ENCODE results near the gene NDUFAF4.

Gene NDUFAF4

DNA sequence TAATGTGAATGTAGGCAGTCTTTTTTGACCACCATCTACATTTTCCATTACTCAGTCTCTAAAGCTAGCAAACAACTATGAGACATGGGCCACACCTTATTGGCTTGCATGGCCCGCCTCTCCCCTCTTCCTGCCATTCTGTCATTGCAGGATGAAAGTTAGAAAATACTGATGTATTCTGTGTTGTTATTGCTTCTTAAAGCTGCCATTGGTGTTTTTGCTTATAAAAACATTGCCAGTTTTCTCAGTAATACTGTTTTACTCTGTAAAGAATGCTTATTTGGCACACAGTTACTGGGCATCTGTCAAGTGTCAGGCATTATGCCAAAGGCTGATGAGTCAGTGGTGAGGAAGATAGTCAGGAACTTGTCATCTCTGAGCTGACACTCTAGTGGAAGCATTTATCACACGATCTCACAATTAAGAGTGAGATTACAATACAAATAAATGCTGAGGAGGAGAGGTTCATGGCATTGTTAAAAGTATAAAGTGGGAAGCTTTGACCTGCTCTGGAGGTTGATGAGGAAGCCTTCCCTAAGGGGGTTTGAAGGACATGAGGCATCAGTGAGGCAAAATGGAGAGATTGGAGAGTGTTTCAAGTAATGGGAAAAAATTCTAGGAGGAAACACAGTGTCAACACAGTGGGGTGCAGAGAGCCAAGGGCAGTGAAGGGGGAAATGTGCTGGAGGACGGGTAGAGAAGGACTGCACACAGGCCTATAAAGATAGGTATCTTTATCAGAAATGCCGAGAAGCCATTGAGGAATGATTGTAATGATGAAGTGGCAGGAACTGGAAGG is 41.5 kb upstream of the NDUFAF4 start:
- H4K5ac ChIP-seq (ENCODE audit: low read length), result no peak overlapping the region
- no peaks in the 10 kb centered on the region for H3K27me3 ChIP-seq (ENCODE audit: insufficient read depth, low read length, poor library complexity)
- H2BK5ac ChIP-seq (ENCODE audit: low read length), result no peak overlapping the region
- H3K23ac ChIP-seq (ENCODE audit: low read length), result no peak overlapping the region
- no CpG with 5 or more reads among the region's 4 CpGs for WGBS (ENCODE audit: extremely low coverage, insufficient coverage, low lambda C conversion rate)
- H3K79me1 ChIP-seq (ENCODE audit: low read length), result no peaks in the 10 kb centered on the region
- no peak overlapping the region for H2BK120ac ChIP-seq (ENCODE audit: low read depth, low read length)
- no peak overlapping the region for H3K9ac ChIP-seq (ENCODE audit: low read length)
- no peak overlapping the region for H3K18ac ChIP-seq (ENCODE audit: low read length)
- H3K4me2 ChIP-seq (ENCODE audit: low read length), result no peak overlapping the region
- no peak overlapping the region for H3K56ac ChIP-seq (ENCODE audit: low read length)
- DNase-seq, result peak; percentile 5
- H3K4me1 ChIP-seq (ENCODE audit: control insufficient read depth, low read depth, low read length), result no peaks in the 10 kb centered on the region
- H3K36me3 ChIP-seq (ENCODE audit: control insufficient read depth, insufficient read depth, low read length), result no peaks in the 10 kb centered on the region
- H2AK5ac ChIP-seq (ENCODE audit: low read length), result no peak overlapping the region
- H2BK15ac ChIP-seq (replicated peaks; ENCODE audit: low read depth), result no peak overlapping the region
- no peak overlapping the region for H3K27ac ChIP-seq (ENCODE audit: low read depth, low read length)
- no peak overlapping the region for H3K4ac ChIP-seq (ENCODE audit: low read depth, low read length)
- H4K8ac ChIP-seq (ENCODE audit: low read depth, low read length), result no peak overlapping the region
- no peak overlapping the region for H3K4me3 ChIP-seq (ENCODE audit: low read length)
- no peaks in the 10 kb centered on the region for H3K79me2 ChIP-seq (ENCODE audit: control insufficient read depth, insufficient read depth, low read length)

DNA sequence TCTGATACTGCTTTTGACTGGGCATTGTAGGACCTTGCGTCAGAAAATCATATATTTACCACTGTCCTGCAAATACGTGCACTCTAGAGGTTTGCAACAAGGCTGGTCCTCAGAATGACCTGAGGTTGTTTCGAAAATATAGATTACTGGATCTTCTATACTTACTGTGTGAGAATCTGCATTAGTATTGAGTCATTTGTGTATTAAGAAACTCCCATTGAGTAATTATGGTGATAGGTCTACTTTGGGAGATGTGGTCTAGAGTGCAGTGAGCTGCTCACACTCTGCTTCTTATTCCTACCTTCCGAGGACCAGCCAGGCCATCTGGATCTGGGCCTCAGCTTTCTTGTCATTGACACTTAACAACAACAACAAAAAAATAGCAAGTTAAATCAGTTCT is 36.4 kb upstream of the NDUFAF4 start:
- H2BK120ac ChIP-seq (ENCODE audit: low read depth, low read length), result no peak overlapping the region
- H3K23ac ChIP-seq (ENCODE audit: low read length), result no peak overlapping the region
- no peak overlapping the region for H4K5ac ChIP-seq (ENCODE audit: low read length)
- H3K79me2 ChIP-seq (ENCODE audit: control insufficient read depth, insufficient read depth, low read length), result no peaks in the 10 kb centered on the region
- no peak overlapping the region for H3K56ac ChIP-seq (ENCODE audit: low read length)
- no peak overlapping the region for H2BK5ac ChIP-seq (ENCODE audit: low read length)
- H3K36me3 ChIP-seq (ENCODE audit: control insufficient read depth, insufficient read depth, low read length), result no peaks in the 10 kb centered on the region
- no peak overlapping the region for H3K4me2 ChIP-seq (ENCODE audit: low read length)
- no CpG with 5 or more reads among the region's 4 CpGs for WGBS (ENCODE audit: extremely low coverage, insufficient coverage, low lambda C conversion rate)
- no peaks in the 10 kb centered on the region for H3K79me1 ChIP-seq (ENCODE audit: low read length)
- H3K27me3 ChIP-seq (ENCODE audit: insufficient read depth, low read length, poor library complexity), result no peaks in the 10 kb centered on the region
- no peak overlapping the region for H3K4me3 ChIP-seq (ENCODE audit: low read length)
- H3K18ac ChIP-seq (ENCODE audit: low read length), result no peak overlapping the region
- no peak overlapping the region for H2AK5ac ChIP-seq (ENCODE audit: low read length)
- no peak overlapping the region for H3K27ac ChIP-seq (ENCODE audit: low read depth, low read length)
- H4K8ac ChIP-seq (ENCODE audit: low read depth, low read length), result no peak overlapping the region
- H3K4ac ChIP-seq (ENCODE audit: low read depth, low read length), result no peak overlapping the region
- DNase-seq, result no peak
- no peaks in the 10 kb centered on the region for H3K4me1 ChIP-seq (ENCODE audit: control insufficient read depth, low read depth, low read length)
- H3K9ac ChIP-seq (ENCODE audit: low read length), result no peak overlapping the region
- no peak overlapping the region for H2BK15ac ChIP-seq (replicated peaks; ENCODE audit: low read depth)

DNA sequence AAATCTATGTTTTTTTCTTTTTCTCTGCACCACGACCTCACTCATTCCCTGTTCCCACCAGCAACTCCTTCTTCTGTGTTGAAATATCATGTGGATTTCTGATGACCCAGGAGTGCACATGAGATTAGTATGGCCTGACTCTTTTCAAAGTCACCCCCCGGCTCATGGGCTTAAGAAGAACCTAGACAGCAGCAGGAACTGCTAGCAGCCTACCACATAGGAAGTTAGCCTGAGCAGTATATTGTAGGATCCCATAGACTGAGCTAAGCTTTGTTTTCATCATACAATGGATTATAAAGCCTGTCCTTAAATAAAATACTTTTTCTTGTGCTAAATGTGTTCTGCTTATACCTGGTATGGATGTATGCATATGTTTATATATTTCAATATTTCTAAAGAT is 33.5 kb upstream of the NDUFAF4 start:
- Histone ChIP-seq H2AK5ac (ENCODE audit: low read length) (no peak overlapping the region), H3K4me1 (ENCODE audit: control insufficient read depth, low read depth, low read length) (no peaks in the 10 kb centered on the region), H3K4me3 (ENCODE audit: low read length) (no peak overlapping the region), H2BK5ac (ENCODE audit: low read length) (no peak overlapping the region), H3K9ac (ENCODE audit: low read length) (no peak overlapping the region), H2BK120ac (ENCODE audit: low read depth, low read length) (no peak overlapping the region), H3K4me2 (ENCODE audit: low read length) (no peak overlapping the region), H4K5ac (ENCODE audit: low read length) (no peak overlapping the region), H3K23ac (ENCODE audit: low read length) (no peak overlapping the region), H4K8ac (ENCODE audit: low read depth, low read length) (no peak overlapping the region), H3K27me3 (ENCODE audit: insufficient read depth, low read length, poor library complexity) (no peaks in the 10 kb centered on the region), H3K18ac (ENCODE audit: low read length) (no peak overlapping the region), H3K27ac (ENCODE audit: low read depth, low read length) (no peak overlapping the region), H3K4ac (ENCODE audit: low read depth, low read length) (no peak overlapping the region), H3K56ac (ENCODE audit: low read length) (no peak overlapping the region), H3K36me3 (ENCODE audit: control insufficient read depth, insufficient read depth, low read length) (no peaks in the 10 kb centered on the region), H2BK15ac (replicated peaks; ENCODE audit: low read depth) (no peak overlapping the region), H3K79me1 (ENCODE audit: low read length) (no peaks in the 10 kb centered on the region), H3K79me2 (ENCODE audit: control insufficient read depth, insufficient read depth, low read length) (no peaks in the 10 kb centered on the region)
- no CpG with 5 or more reads among the region's 2 CpGs for WGBS (ENCODE audit: extremely low coverage, insufficient coverage, low lambda C conversion rate)
- DNase-seq, result no peak

DNA sequence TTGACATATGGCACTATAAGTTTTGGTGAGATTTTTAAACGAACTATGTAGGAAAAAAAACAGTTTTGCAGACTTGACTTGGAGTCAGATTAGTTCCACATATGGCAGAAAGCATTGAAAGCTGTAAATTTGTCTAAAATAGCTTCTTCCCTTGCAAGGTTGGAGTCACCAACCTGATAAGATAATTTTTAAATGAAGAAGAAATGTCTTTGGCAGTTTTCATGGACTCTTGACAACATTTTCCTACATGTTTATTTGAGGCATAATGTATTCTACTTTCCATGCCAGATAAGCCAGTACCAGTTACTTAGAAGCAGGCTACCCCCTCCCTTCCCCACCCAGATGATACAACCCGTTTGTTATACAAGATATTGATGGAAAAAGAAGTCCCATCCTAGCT is 32.0 kb upstream of the NDUFAF4 start:
- Histone ChIP-seq H3K18ac (ENCODE audit: low read length) (no peak overlapping the region), H3K4me1 (ENCODE audit: control insufficient read depth, low read depth, low read length) (no peaks in the 10 kb centered on the region), H3K23ac (ENCODE audit: low read length) (no peak overlapping the region), H2BK120ac (ENCODE audit: low read depth, low read length) (no peak overlapping the region), H3K4me2 (ENCODE audit: low read length) (no peak overlapping the region), H3K9ac (ENCODE audit: low read length) (no peak overlapping the region), H3K4ac (ENCODE audit: low read depth, low read length) (no peak overlapping the region), H3K79me2 (ENCODE audit: control insufficient read depth, insufficient read depth, low read length) (no peaks in the 10 kb centered on the region), H2BK15ac (replicated peaks; ENCODE audit: low read depth) (no peak overlapping the region), H4K8ac (ENCODE audit: low read depth, low read length) (no peak overlapping the region), H3K4me3 (ENCODE audit: low read length) (no peak overlapping the region), H4K5ac (ENCODE audit: low read length) (no peak overlapping the region), H2BK5ac (ENCODE audit: low read length) (no peak overlapping the region), H3K27ac (ENCODE audit: low read depth, low read length) (no peak overlapping the region), H3K27me3 (ENCODE audit: insufficient read depth, low read length, poor library complexity) (no peaks in the 10 kb centered on the region), H3K36me3 (ENCODE audit: control insufficient read depth, insufficient read depth, low read length) (no peaks in the 10 kb centered on the region), H2AK5ac (ENCODE audit: low read length) (no peak overlapping the region), H3K79me1 (ENCODE audit: low read length) (no peaks in the 10 kb centered on the region), H3K56ac (ENCODE audit: low read length) (no peak overlapping the region)
- no peak for DNase-seq
- WGBS (ENCODE audit: extremely low coverage, insufficient coverage, low lambda C conversion rate), result no CpG with 5 or more reads among the region's 2 CpGs

DNA sequence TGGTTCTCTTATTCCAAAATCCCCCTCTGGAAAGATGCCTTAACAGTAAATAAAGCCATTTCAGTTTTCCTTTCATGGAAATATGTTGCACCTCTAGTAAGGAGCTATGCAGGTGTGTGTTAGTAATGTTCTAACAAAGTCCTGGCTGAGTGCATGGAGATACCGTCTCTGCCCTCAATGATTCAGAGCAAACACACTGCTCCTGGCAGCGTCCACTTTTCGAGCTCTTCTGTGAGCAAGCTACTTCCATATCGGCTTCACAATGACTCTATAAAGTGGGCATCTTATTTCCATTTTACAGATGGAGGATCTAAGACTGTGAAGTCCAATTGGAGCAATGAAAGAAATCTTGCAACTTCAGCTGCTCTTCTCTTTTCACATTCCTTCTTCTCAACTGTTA is 30.0 kb upstream of the NDUFAF4 start:
- Histone ChIP-seq H3K4me3 (ENCODE audit: low read length) (no peak overlapping the region), H2AK5ac (ENCODE audit: low read length) (no peak overlapping the region), H2BK5ac (ENCODE audit: low read length) (no peak overlapping the region), H3K36me3 (ENCODE audit: control insufficient read depth, insufficient read depth, low read length) (no peaks in the 10 kb centered on the region), H3K9ac (ENCODE audit: low read length) (no peak overlapping the region), H3K79me1 (ENCODE audit: low read length) (no peaks in the 10 kb centered on the region), H3K79me2 (ENCODE audit: control insufficient read depth, insufficient read depth, low read length) (no peaks in the 10 kb centered on the region), H3K27ac (ENCODE audit: low read depth, low read length) (no peak overlapping the region), H3K4me2 (ENCODE audit: low read length) (no peak overlapping the region), H4K8ac (ENCODE audit: low read depth, low read length) (no peak overlapping the region), H3K27me3 (ENCODE audit: insufficient read depth, low read length, poor library complexity) (no peaks in the 10 kb centered on the region), H2BK120ac (ENCODE audit: low read depth, low read length) (no peak overlapping the region), H3K23ac (ENCODE audit: low read length) (no peak overlapping the region), H2BK15ac (replicated peaks; ENCODE audit: low read depth) (no peak overlapping the region), H3K56ac (ENCODE audit: low read length) (no peak overlapping the region), H4K5ac (ENCODE audit: low read length) (no peak overlapping the region), H3K18ac (ENCODE audit: low read length) (no peak overlapping the region), H3K4me1 (ENCODE audit: control insufficient read depth, low read depth, low read length) (no peaks in the 10 kb centered on the region), H3K4ac (ENCODE audit: low read depth, low read length) (no peak overlapping the region)
- no CpG with 5 or more reads among the region's 4 CpGs for WGBS (ENCODE audit: extremely low coverage, insufficient coverage, low lambda C conversion rate)
- DNase-seq, result no peak

DNA sequence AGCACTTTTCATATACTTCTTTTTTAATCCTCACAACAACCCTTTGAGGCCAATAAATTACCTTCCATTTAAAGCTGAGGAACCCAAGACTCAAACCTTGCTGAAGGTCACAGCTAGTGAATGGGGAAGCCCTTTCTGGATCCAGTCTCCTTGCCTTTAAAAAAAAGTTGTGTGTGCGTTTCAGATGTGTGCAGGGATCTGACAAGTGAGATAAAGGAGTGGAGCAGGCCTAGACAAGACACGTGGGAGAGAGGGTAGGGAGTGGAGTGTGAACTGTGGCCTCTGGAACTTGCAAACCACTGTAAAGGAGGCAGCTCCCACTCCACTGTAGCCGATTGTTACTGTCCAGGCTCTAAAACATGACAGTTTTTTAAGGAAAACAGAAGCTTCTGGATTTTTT is 28.7 kb upstream of the NDUFAF4 start:
- Histone ChIP-seq H3K23ac (ENCODE audit: low read length) (no peak overlapping the region), H3K4me3 (ENCODE audit: low read length) (no peak overlapping the region), H2AK5ac (ENCODE audit: low read length) (no peak overlapping the region), H3K4me2 (ENCODE audit: low read length) (no peak overlapping the region), H3K9ac (ENCODE audit: low read length) (no peak overlapping the region), H3K79me1 (ENCODE audit: low read length) (no peaks in the 10 kb centered on the region), H2BK120ac (ENCODE audit: low read depth, low read length) (no peak overlapping the region), H3K36me3 (ENCODE audit: control insufficient read depth, insufficient read depth, low read length) (no peaks in the 10 kb centered on the region), H2BK15ac (replicated peaks; ENCODE audit: low read depth) (no peak overlapping the region), H3K56ac (ENCODE audit: low read length) (no peak overlapping the region), H4K5ac (ENCODE audit: low read length) (no peak overlapping the region), H3K79me2 (ENCODE audit: control insufficient read depth, insufficient read depth, low read length) (no peaks in the 10 kb centered on the region), H4K8ac (ENCODE audit: low read depth, low read length) (no peak overlapping the region), H3K27me3 (ENCODE audit: insufficient read depth, low read length, poor library complexity) (no peaks in the 10 kb centered on the region), H3K4ac (ENCODE audit: low read depth, low read length) (no peak overlapping the region), H2BK5ac (ENCODE audit: low read length) (no peak overlapping the region), H3K27ac (ENCODE audit: low read depth, low read length) (no peak overlapping the region), H3K18ac (ENCODE audit: low read length) (no peak overlapping the region), H3K4me1 (ENCODE audit: control insufficient read depth, low read depth, low read length) (no peaks in the 10 kb centered on the region)
- DNase-seq, result no peak
- WGBS (ENCODE audit: extremely low coverage, insufficient coverage, low lambda C conversion rate), result no CpG with 5 or more reads among the region's 3 CpGs

Measured in mesendoderm (in vitro differentiated cells).